Heart left ventricle (tissue), 16 donors: Measurements from ENCODE around the gene ZC4H2. TPM values are rescaled to one million over a fixed set of nuclear protein-coding genes. Genes with fewer than 3 reads are reported as not detected.
"Not testable (repeated sequence)": the region's sequence is repeated elsewhere in the genome, so short reads cannot be mapped to it uniquely, and the experiment has no call there.

Experiments
- ATAC-seq, 4 donors: fragments of 200-7000 bp; cut with Tn5 transposase; one replicate each; pipeline ENCODE4 v1.9.1; 2020 to 2022; ENCODE audit warnings: moderate library complexity in 4 of 4, mild to moderate bottlenecking in 3 of 4, moderate number of reproducible peaks in 1 of 4
- DNase-seq, 5 donors: peaks; one replicate each; pipeline ENCODE4 v3.0.0-alpha.2; 2020
- H3K27ac ChIP-seq, 12 donors: fragments of 200-600 bp; sonication (generic) in 4 of 12; one replicate each; pipeline versions ENCODE4 v1.5.0 to v1.8.0; 2016 to 2022; ENCODE audit warnings: mild to moderate bottlenecking in 2 of 12
- H3K27me3 ChIP-seq, 9 donors: fragments of 200-600 bp; sonication (generic) in 2 of 9; one replicate each; pipeline versions ENCODE4 v1.5.1 to v1.8.0; 2016 to 2022; ENCODE audit warnings: mild to moderate bottlenecking in 3 of 9
- H3K36me3 ChIP-seq, 9 donors: fragments of 200-600 bp; sonication (generic) in 2 of 9; one replicate each; pipeline versions ENCODE4 v1.5.0 to v1.8.0; 2018 to 2022; ENCODE audit warnings: mild to moderate bottlenecking in 2 of 9
- H3K4me1 ChIP-seq, 12 donors: fragments of 200-600 bp; sonication (generic) in 4 of 12; one replicate each; pipeline versions ENCODE4 v1.5.0 to v1.8.0; 2016 to 2022; ENCODE audit warnings: mild to moderate bottlenecking in 3 of 12
- H3K4me3 ChIP-seq, 12 donors: fragments of 200-600 bp; sonication (generic) in 4 of 12; one replicate each; pipeline versions ENCODE4 v1.5.0 to v1.8.0; 2017 to 2022; ENCODE audit warnings: mild to moderate bottlenecking in 9 of 12, moderate library complexity in 4 of 12
- H3K9me3 ChIP-seq, 12 donors: fragments of 200-600 bp; sonication (generic) in 4 of 12; one replicate each; pipeline versions ENCODE4 v1.5.0 to v1.8.0; 2016 to 2022; ENCODE audit warnings: mild to moderate bottlenecking in 1 of 12
- POLR2A ChIP-seq, 2 donors: fragments of 450-650 bp; IDR thresholded peaks; one replicate each; pipeline ENCODE4 v1.6.1; 2017; ENCODE audit warnings: antibody characterized with exemption in 2 of 2, mild to moderate bottlenecking in 2 of 2, moderate library complexity in 2 of 2
- WGBS, 4 donors: extraction: QIAGEN DNeasy Blood & Tissue Kit in 2 of 4; methylation state at CpG; one replicate each; pipeline versions ENCODE4 v1.1.5 to v1.1.7; 2013 to 2018; 5-methylcytosine and 5-hydroxymethylcytosine counted together
- intact Hi-C, 10 donors: fragments of 100-400 bp; cut with DNase I; formaldehyde crosslinking; loops; one replicate each; pipeline versions ENCODE4 v1.11.1 to v1.14.2; 2022
- long read RNA-seq, 3 donors: library from polyadenylated mRNA; unstranded; transcript quantifications; one replicate each; pipeline ENCODE4 v2.0.0, GENCODE V29; 2020 to 2021
- polyA plus RNA-seq, 2 donors: library from polyadenylated mRNA; stranded (reverse); fragments of 200-250 nt; gene quantifications; one replicate each; pipeline ENCODE4 v1.2.3, GENCODE V29; 2013
- total RNA-seq, 9 donors: library from RNA; depleted of rRNA in 2 of 9; stranded (reverse); fragments of >200 nt in 2 of 9; fragmentation: NEBNext Ultra II Directional in 3 of 9; extraction: Animal tissue kit (Norgen Biotek cat#: 25700) in 3 of 9; gene quantifications; one replicate each; pipeline versions ENCODE4 v1.1.0 to v1.2.4, GENCODE V29; 2016 to 2023
- TF ChIP-seq, protein P1 (sequence below), 12 donors: fragments of 200-600 bp; sonication (generic) in 4 of 12; IDR thresholded peaks; one replicate each; pipeline versions ENCODE4 v1.5.0 to v1.8.0; 2018 to 2022; ENCODE audit warnings: antibody characterized with exemption in 12 of 12, mild to moderate bottlenecking in 5 of 12
- donor health status: ischemic (EF 13 %, LVEDD 7.1; RV severe dilation, severe dysfunction).
- donor health status: healthy with polysubstance abuse.
- donor health status: DM: no; HTN: yes; CAD: no.
- donor health status: DM: no; HTN: no; CAD: no.
- donor health status: ischemic (EF 25% LVEDD 6.9; RV normal size, moderate dysfunction).
- donor health status: ischemic (EF 25% LVEDD 5.7; RV mildly dilated, moderate dysfunction).
- donor health status: healthy.
- donor health status: DM: yes; HTN: yes; CAD: no.
- donor health status: ischemic (EF 35%, LVEDD 5.7; RV mildly dilated, moderate dysfunction).
- donor health status: nonischemic (EF 11% LVEDD 7.7; RV severe dilation, severe dysfunction).
- donor health status: DM: yes; HTN: yes; CAD: no.
- donor health status: PGD.
- donor health status: ischemic (EF 29% LVEDD 5.4; RV normal size, mild dysfunction).
- donor health status: nonischemic (EF 23%, LVEDD 6.1; RV moderate dilation, normal function).

Gene ZC4H2, protein sequence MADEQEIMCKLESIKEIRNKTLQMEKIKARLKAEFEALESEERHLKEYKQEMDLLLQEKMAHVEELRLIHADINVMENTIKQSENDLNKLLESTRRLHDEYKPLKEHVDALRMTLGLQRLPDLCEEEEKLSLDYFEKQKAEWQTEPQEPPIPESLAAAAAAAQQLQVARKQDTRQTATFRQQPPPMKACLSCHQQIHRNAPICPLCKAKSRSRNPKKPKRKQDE
- total RNA-seq: 10 to 100 TPM in 1 of 9 donors, 1 to 10 TPM in 8; 4.1 to 11.6 (median 6.5) TPM
- polyA plus RNA-seq: 1 to 10 TPM; 1.8 to 6.5 TPM
- long read RNA-seq, donor 1, partial matches to known transcripts: 0 of 2 reads
- long read RNA-seq, donor 1, other reads (novel, unspliced or antisense): 2 of 2 reads
- long read RNA-seq, donor 2, transcript ZC4H2-202 (5 exons, 2,184 nt): minor isoform, 8 of 22 reads
- long read RNA-seq, donor 2, transcript ZC4H2-207 (5 exons, 606 nt): major isoform, 10 of 22 reads
- long read RNA-seq, donor 2, partial matches to known transcripts: 2 of 22 reads
- long read RNA-seq, donor 2, other reads (novel, unspliced or antisense): 1 of 22 reads
- long read RNA-seq, donor 3: 0 reads

DNA sequence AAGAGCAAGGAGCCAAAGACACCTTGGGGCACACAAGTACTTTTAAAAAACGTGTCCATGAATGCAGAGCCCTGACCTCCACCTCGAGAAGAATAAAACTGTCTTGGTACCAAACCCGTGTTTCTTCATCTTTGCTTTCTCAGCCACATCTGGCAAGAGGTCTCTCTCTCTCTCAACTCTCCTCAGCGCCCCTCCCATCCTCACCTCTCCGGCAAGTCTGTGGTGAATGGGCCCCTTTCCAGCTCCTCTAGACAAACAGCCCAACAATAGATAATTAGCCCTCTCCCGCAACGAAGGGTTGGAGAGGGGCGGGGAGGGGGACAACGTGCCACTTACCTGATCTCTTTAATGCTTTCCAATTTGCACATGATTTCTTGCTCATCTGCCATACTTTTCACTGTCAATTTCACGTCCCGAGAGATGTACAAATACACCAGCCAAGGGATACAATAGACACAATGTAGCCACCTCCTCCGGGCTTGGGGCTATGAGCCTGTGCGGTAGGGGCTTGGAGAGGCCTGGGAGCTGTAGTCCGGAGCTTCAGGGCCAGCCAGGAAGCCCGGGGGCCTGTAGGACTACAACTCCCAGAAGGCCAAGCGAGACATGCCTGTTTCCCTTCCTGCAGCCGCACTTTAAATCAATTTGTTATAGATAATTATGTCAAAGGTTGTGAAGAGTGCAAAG lies at the start of gene ZC4H2:
ZC4H2 (minus strand) TSS at position 462 of the 684 bp plus-strand sequence; CDS start at position 389, 73 bp downstream.
- Histone ChIP-seq H3K27ac (peak within 1 kb of the TSS in 4 of 12 donors; percentile 9 to 60 (median 21)), H3K27me3 (peaks cover 0 to 5% (median 0%) of the 10 kb centered on the region in 9 donors), H3K36me3 (no peaks in the 10 kb centered on the region), H3K4me3 (peak within 1 kb of the TSS; percentile 9 to 75 (median 60)), H3K9me3 (no peaks in the 10 kb centered on the region), H3K4me1 (peaks cover 0 to 6% (median 0%) of the 10 kb centered on the region in 12 donors)
- ATAC-seq (peak; percentile 99 to 100 (median 100)), DNase-seq (peak; percentile 69 to 82 (median 79))
- intact Hi-C loops: loop anchor here in 1 of 10 donors (5.0 kb wide), 1 partner anchor 556 kb away; the partner anchor contains the start of gene LAS1L
- 0 to 29% (median 12%) methylated on average over 17 of the region's 17 CpGs for WGBS, 4 donors
- TF ChIP-seq POLR2A (IDR thresholded peaks at IDR 0.05): no peak
- TF ChIP-seq, protein P1, sequence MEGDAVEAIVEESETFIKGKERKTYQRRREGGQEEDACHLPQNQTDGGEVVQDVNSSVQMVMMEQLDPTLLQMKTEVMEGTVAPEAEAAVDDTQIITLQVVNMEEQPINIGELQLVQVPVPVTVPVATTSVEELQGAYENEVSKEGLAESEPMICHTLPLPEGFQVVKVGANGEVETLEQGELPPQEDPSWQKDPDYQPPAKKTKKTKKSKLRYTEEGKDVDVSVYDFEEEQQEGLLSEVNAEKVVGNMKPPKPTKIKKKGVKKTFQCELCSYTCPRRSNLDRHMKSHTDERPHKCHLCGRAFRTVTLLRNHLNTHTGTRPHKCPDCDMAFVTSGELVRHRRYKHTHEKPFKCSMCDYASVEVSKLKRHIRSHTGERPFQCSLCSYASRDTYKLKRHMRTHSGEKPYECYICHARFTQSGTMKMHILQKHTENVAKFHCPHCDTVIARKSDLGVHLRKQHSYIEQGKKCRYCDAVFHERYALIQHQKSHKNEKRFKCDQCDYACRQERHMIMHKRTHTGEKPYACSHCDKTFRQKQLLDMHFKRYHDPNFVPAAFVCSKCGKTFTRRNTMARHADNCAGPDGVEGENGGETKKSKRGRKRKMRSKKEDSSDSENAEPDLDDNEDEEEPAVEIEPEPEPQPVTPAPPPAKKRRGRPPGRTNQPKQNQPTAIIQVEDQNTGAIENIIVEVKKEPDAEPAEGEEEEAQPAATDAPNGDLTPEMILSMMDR (IDR thresholded peaks at IDR 0.05): no peak

DNA sequence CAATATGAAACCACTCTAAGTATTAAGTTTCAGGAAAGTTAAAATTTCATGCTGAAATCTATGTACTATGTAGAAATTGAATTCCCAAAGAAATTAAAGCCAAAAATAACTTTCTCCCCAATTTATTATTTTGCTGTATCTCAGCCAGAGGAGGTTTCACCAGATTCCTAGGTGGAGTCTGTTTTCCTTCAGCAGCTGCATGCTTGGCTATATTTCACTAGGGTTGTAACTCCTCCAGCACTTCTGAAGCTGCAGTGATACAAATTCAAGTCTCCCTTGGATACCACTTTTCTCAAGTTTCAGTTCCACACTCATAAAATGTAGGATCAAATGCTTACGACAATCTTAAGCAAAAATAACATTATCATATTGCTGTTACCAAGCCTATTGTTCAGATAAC lies 41.2 kb upstream of the ZC4H2 start:
- no peak for ATAC-seq
- TF ChIP-seq POLR2A (IDR thresholded peaks at IDR 0.05): no peak
- TF ChIP-seq, protein P1 (IDR thresholded peaks at IDR 0.05): no peak

DNA sequence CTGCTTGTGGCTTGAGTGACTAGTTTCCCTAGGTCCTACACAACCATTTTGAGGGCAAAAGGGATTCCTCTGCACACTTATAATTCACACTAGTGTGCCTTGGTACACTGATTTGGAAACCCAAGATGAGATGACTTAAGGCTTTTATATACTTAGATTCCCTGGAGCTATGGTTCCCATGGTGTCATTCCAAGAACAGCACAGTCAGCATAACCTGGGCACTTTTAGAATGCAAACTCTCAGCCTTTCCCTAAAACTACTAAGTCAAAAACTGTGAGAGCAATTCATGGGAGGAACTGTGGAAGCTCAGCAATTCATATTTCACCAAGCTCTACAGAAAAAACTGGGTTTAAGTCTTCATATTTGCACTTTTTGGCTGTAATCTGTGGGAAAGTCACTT lies 38.0 kb upstream of the ZC4H2 start:
- TF ChIP-seq, protein P1 (IDR thresholded peaks at IDR 0.05): no peak
- TF ChIP-seq POLR2A (IDR thresholded peaks at IDR 0.05): no peak
- H3K9me3 ChIP-seq: no peaks in the 10 kb centered on the region
- no peaks in the 10 kb centered on the region for H3K36me3 ChIP-seq
- H3K4me3 ChIP-seq: no peak overlapping the region
- ATAC-seq (no peak), DNase-seq (no peak)
- intact Hi-C loops: no loop called here
- no peaks in the 10 kb centered on the region for H3K4me1 ChIP-seq
- no peaks in the 10 kb centered on the region for H3K27me3 ChIP-seq
- H3K27ac ChIP-seq: no peak overlapping the region

More for the DNA sequence above, 41.2 kb upstream of the ZC4H2 start:
- Histone ChIP-seq H3K36me3 (no peaks in the 10 kb centered on the region), H3K27ac (no peak overlapping the region), H3K4me3 (no peak overlapping the region), H3K27me3 (no peaks in the 10 kb centered on the region), H3K9me3 (no peaks in the 10 kb centered on the region), H3K4me1 (no peaks in the 10 kb centered on the region)
- DNase-seq: no peak
- WGBS, 4 donors: 52 to 81% (median 65%) methylated on average over 1 of the region's 1 CpG
- intact Hi-C loops: no loop called here

DNA sequence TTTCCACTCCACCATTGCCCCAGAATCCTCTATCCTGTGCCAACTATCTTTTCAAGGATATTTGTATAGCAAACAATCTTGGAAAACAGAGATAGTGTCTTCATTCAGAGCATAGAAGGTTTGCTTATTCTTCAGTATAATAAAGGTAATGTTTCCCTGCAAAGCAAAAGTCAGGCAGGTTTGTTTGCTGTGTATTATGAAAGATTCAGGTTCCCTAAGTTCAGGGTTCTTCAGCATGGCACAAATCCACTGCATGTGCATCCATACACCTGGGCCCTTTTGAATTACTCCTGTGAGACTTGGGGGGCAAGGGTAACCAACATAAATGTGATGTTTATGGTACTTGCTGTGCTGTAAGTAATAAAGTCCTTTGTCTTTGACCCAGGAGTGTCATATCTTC lies 33.2 kb upstream of the ZC4H2 start:
- ATAC-seq (no peak), DNase-seq (no peak)
- H3K27me3 ChIP-seq: peaks cover 0 to 3% (median 0%) of the 10 kb centered on the region in 9 donors
- H3K4me1 ChIP-seq: no peaks in the 10 kb centered on the region
- H3K36me3 ChIP-seq: no peaks in the 10 kb centered on the region
- no peak overlapping the region for H3K27ac ChIP-seq
- H3K9me3 ChIP-seq: no peaks in the 10 kb centered on the region
- intact Hi-C loops: no loop called here
- no peak overlapping the region for H3K4me3 ChIP-seq
- TF ChIP-seq, protein P1 (IDR thresholded peaks at IDR 0.05): no peak
- TF ChIP-seq POLR2A (IDR thresholded peaks at IDR 0.05): no peak

DNA sequence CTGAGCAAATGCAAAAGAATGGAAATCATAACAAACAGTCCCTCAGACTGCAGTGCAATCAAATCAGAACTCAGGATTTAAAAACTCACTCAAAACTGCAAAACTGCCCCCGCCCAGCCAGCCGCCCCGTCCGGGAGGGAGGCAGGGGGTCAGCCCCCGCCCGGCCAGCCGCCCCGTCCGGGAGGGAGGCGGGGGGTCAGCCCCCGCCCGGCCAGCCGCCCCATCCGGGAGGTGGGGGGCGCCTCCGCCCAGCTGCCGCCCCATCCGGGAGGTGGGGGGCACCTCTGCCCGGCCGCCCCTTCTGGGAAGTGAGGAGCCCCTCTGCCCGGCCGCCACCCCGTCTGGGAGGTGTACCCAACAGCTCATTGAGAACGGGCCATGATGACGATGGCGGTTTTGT lies 26.0 kb upstream of the ZC4H2 start:
- H3K27ac ChIP-seq, ATAC-seq, H3K36me3 ChIP-seq, H3K4me3 ChIP-seq, H3K4me1 ChIP-seq, intact Hi-C loops, DNase-seq, H3K27me3 ChIP-seq: not testable (repeated sequence)
- peaks cover 0 to 13% (median 0%) of the 10 kb centered on the region in 12 donors for H3K9me3 ChIP-seq
- 95 to 96% (median 95%) methylated on average over 6 to 23 of the region's 26 CpGs for WGBS, 4 donors
